Measurements from ENCODE around the gene POLDIP3.

GRCh38 chr22:42615092-42615859, 593 bp upstream of the POLDIP3 start:
- TF ChIP-seq CTCF (IDR thresholded peaks at IDR 0.05; ENCODE audit: low read length) = no peak
- no peak for TF ChIP-seq EZH2 (optimal IDR thresholded peaks at IDR 0.05; ENCODE audit: low read depth, low read length)

Data from MM.1S (cell line).